Choroid plexus epithelial cell (primary cell): Measurements from ENCODE around the gene ADNP2.

Source experiments
- DNase-seq: peaks from one replicate; pipeline ENCODE4 v3.0.0-alpha.2; 2010; ENCODE audit warnings: low read depth
- H3K4me3 ChIP-seq: 2 replicates; pipeline ENCODE4 v1.5.1; 2011; ENCODE audit warnings: low read depth, mild to moderate bottlenecking, control low read depth, low read length, moderate library complexity
- CTCF ChIP-seq: conservative IDR thresholded peaks from 2 replicates; pipeline ENCODE4 v1.5.1; 2011; ENCODE audit warnings: low read depth, mild to moderate bottlenecking, control low read depth, inconsistent platforms, low read length, moderate library complexity

The ADNP2 gene

GRCh38 chr18:80148326-80149199, 39.5 kb downstream of the ADNP2 start:
- H3K4me3 ChIP-seq, result peak overlapping the region; percentile 64
- TF ChIP-seq CTCF, result no peak
- DNase-seq, result no peak

- no peak for DNase-seq
- no peak overlapping the region for H3K4me3 ChIP-seq
- TF ChIP-seq CTCF, result no peak
These were observed 40.6 kb downstream of the ADNP2 start for GRCh38 chr18:80149667-80150066.

GRCh38 chr18:80154293-80154692, 45.2 kb downstream of the ADNP2 start:
- no peak overlapping the region for H3K4me3 ChIP-seq
- TF ChIP-seq CTCF, result peak; percentile 69
- DNase-seq, result peak; percentile 46

GRCh38 chr18:80157708-80158343, 48.8 kb downstream of the ADNP2 start:
- no peak overlapping the region for H3K4me3 ChIP-seq
- TF ChIP-seq CTCF, result peak; percentile 99
- DNase-seq, result peak; percentile 89

- no peak for TF ChIP-seq CTCF
- H3K4me3 ChIP-seq, result no peak overlapping the region
- no peak for DNase-seq
These were observed 49.3 kb downstream of the ADNP2 start for GRCh38 chr18:80158365-80158764.

GRCh38 chr18:80159713-80160636, 50.9 kb downstream of the ADNP2 start:
- no peak overlapping the region for H3K4me3 ChIP-seq
- TF ChIP-seq CTCF, result peak; percentile 44
- peak; percentile 17 for DNase-seq
